ENCODE measurements around the gene PIP5KL1. TPM values are rescaled to one million over a fixed set of nuclear protein-coding genes. Genes with fewer than 3 reads are reported as not detected.

The PIP5KL1 gene
- total RNA-seq, 1 experiment from 2014 or later, result 16.8 TPM

GRCh38 chr9:127935765-127936221 lies 5.2 kb upstream of the PIP5KL1 start (continued):
- TF ChIP-seq ZNF425 (CRISPR knock-in tag; conservative IDR thresholded peaks at IDR 0.05) (no peak), NR1H2 (CRISPR knock-in tag; IDR thresholded peaks at IDR 0.05) (no peak), NR2C2 (CRISPR knock-in tag; IDR thresholded peaks at IDR 0.05) (no peak), ZNF671 (CRISPR knock-in tag; IDR thresholded peaks at IDR 0.05) (no peak)

GRCh38 chr9:127934986-127935385 lies 4.4 kb upstream of the PIP5KL1 start:
- ATAC-seq, result no peak
- Mint-ChIP-seq H3K27ac (no peak overlapping the region), H3K27me3 (ENCODE audit: low read depth) (peaks cover 4% of the 10 kb centered on the region), H3K36me3 (peaks cover 3% of the 10 kb centered on the region; the same call in 1 of the 2 replicates), H3K4me3 (no peak overlapping the region), H3K9me3 (no peaks in the 10 kb centered on the region), H3K4me1 (peaks cover 31% of the 10 kb centered on the region)
- ChIA-PET POLR2A (no interaction called here), CTCF (interaction anchor here (4.5 kb wide), 1 partner anchor 8 kb away, joined by 40 read pairs; no protein-coding TSS in a partner anchor)
- no peak for DNase-seq (ENCODE audit: low spot score)
- TF ChIP-seq SP1 (CRISPR knock-in tag; conservative IDR thresholded peaks at IDR 0.05) (no peak), E2F1 (CRISPR knock-in tag; IDR thresholded peaks at IDR 0.05) (no peak), NFATC4 (CRISPR knock-in tag; IDR thresholded peaks at IDR 0.05) (no peak), IRF2 (CRISPR knock-in tag; IDR thresholded peaks at IDR 0.05; ENCODE audit: borderline replicate concordance, low read depth) (no peak), ZNF532 (CRISPR knock-in tag; IDR thresholded peaks at IDR 0.05; ENCODE audit: borderline replicate concordance) (no peak), ZBTB21 (CRISPR knock-in tag; IDR thresholded peaks at IDR 0.05; ENCODE audit: borderline replicate concordance) (no peak), CDX4 (CRISPR knock-in tag; IDR thresholded peaks at IDR 0.05; ENCODE audit: borderline replicate concordance) (no peak), FOXK1 (CRISPR knock-in tag; IDR thresholded peaks at IDR 0.05) (no peak), ZSCAN18 (CRISPR knock-in tag; IDR thresholded peaks at IDR 0.05) (no peak), AR (CRISPR knock-in tag; IDR thresholded peaks at IDR 0.05) (no peak), ATF3 (CRISPR knock-in tag; conservative IDR thresholded peaks at IDR 0.05) (no peak)
